GM12892 (cell line): ENCODE data around the gene IFRD2.

Source experiments
- POLR2A ChIP-seq: IDR thresholded peaks from 2 replicates; pipeline ENCODE4 v1.6.1; 2011; ENCODE audit warnings: low read depth, low read length, control low read depth
- POLR2AphosphoS5 ChIP-seq: IDR thresholded peaks from 2 replicates; pipeline ENCODE4 v1.6.1; 2011; ENCODE audit warnings: low read depth, low read length, control low read depth

DNA sequence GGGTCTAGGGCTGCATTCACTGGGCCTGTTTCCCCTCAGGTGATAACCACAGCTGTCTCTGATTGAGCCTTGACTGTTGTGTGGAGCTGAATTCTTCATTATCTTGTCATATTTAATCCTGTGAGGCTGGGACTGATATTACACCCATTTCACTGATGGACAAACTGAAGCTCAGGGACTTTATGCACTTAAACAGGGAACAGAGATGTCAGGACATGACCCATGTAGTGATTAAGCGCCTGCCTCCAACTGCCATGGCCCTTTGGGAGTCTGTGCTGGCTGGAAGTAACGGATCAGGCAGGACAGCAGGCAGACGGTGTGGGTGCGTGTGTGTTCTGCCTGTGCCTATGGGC lies 48.7 kb downstream of the IFRD2 start:
- TF ChIP-seq POLR2A (no peak), POLR2AphosphoS5 (no peak)
